Fibroblast of gingiva (primary cell): Measurements from ENCODE around the gene DSTYK.
"Not testable (repeated sequence)": the region's sequence is repeated elsewhere in the genome, so short reads cannot be mapped to it uniquely, and the experiment has no call there.

Experiments used
- DNase-seq: peaks from one replicate; pipeline ENCODE4 v3.0.0-alpha.2; 2011; ENCODE audit warnings: low read depth

The DSTYK gene

GRCh38 chr1:205214756-205215155 is 3.3 kb upstream of the DSTYK start:
- no peak for DNase-seq

DNA sequence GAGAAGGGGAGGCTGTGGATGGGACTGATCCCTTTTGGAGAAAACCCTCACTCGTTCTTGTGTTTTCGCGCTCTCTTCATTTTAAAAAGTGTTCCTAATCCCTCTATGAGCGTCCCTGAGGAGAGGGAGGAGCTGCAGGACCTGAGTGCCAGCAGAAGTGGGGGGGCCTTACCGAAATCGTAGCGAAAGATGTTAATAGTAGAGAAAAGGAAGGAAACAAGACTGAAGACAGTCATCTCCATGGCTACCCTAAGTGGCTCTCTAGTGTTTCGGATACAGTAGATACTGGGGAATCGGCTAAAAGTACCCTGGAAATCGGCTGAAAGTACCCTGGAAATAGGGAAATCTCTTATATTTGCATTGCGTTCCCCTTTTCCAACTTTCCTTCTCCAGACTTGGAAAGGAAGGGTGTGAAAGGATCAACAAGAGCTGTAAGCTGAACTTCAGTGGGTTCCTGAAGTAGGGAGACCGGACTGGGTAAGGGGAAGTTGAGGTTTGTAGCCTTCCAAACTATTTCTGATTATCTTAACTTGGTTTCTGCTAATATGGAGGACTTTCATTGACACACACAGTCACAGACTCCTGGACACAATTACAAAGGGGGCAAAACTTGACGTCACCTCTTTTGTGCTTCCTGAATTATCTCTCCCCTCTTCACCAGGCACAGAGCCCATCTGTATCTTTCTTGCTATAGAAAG is 486 bp upstream of the DSTYK start:
- no peak for DNase-seq

DNA sequence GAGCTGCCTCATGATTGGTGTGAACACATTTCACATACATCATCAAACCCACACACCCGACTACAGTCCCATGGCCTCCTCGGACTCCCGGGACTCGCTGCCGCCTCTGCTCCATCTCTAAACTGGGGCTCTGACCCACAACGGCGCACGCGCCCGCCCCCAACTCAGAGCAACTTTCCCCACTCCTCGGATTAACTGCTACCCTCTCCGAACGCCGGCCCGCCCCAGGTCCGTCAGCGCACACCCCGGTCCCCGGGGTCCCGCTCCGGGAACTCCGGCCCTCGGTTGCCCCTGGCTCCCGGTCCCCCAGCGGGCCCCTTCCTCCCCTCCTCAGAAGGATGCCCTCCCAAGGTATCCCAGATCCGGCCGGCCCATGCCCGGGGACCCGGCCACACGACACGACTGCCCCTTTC is 740 bp downstream of the DSTYK start:
- no peak for DNase-seq

GRCh38 chr1:205208811-205209210 is 2.7 kb downstream of the DSTYK start:
- DNase-seq: no peak

GRCh38 chr1:205205055-205205454 is 6.4 kb downstream of the DSTYK start:
- no peak for DNase-seq

DNA sequence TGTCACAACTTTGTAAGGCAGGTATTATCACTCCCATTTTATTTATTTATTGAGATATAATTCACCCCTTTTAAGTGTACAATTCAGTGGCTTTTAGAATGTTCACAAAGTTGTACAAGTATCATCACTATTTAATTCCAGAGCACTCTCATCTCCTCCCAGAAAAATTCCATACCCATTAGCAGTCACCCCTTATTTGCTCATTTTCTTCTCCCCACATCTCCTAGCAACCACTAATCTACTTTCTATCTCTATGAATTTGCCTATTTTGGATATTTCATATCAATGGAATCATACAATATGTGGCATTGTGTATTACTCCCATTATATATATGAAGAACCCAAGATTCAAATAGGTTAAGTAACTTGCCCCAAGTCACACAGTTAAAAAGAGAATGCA is 7.0 kb downstream of the DSTYK start:
- DNase-seq: no peak

DNA sequence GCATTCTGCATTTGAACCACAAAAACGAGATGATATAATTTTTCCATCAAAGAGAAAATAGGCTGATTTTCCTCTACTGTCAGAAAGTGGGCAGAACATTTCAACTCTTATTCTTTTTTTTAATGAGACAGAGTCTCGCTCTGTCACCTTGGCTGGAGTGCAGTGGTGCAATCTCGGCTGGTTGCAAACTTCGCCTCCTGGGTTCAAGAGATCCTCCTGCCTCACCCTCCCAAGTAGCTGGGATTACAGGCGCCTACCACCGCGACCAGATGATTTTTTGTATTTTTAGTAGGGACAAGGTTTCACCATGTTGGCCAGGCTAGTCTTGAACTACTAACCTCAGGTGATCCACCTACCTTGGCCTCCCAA is 11.6 kb downstream of the DSTYK start:
- DNase-seq: no peak

- no peak for DNase-seq
Measured at GRCh38 chr1:205199090-205199930, 12.2 kb downstream of the DSTYK start.

DNA sequence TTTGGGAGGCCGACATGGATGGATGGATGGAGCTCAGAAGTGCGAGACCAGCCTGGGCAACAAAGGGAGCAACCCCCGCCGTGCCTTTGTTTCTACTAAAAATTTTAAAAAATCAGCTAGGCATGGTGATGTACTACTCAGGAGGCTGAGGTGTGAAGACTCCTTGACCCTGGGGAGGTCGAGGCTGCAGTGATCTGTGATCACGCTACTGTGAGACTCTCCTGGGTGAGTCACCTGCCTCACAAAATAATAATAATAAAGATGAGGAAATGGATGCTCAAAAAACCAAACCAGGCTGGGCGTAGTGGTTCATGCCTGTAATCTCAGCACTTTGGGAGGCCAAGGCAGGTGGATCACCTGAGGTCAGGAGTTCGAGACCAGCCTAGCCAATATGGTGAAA is 19.2 kb downstream of the DSTYK start:
- DNase-seq: no peak

- no peak for DNase-seq
Measured at GRCh38 chr1:205191622-205192021, 19.9 kb downstream of the DSTYK start.

DNA sequence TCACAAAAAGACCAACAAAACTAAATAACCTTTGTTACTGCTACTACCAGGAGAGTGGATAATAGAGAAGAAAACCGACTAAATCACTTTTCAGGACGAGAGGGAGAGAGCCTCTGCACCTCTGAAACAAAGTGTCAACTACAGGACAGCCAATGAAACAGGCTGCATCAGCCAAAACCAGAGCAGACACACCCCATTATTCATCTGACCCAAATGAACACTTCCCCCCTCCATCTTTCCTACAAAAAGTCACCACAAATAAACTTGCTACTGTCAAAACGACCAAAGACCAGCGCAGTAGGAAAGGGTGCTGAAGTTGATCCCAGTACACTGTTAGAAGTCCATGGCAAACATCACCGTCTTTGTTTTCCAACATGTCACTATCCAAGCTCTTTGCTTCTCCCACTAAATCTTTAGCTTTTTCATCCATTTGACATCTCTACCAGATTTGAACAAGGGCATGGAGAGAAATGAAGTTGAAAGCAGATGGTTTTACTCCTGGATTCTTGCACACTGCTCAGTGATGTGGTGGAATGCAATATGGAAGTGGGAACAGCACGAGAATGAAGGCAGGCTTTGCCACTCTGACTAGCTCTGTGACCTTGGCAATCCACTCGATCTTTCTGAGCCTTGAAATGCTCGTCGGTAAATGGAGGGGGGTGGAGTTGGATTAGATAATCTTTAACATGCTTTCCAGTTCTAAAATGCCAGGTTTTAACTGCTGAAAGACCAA is 20.5 kb downstream of the DSTYK start:
- DNase-seq: peak; percentile 18

GRCh38 chr1:205189131-205189530 is 22.4 kb downstream of the DSTYK start:
- no peak for DNase-seq

GRCh38 chr1:205188596-205188995 is 22.9 kb downstream of the DSTYK start:
- no peak for DNase-seq

DNA sequence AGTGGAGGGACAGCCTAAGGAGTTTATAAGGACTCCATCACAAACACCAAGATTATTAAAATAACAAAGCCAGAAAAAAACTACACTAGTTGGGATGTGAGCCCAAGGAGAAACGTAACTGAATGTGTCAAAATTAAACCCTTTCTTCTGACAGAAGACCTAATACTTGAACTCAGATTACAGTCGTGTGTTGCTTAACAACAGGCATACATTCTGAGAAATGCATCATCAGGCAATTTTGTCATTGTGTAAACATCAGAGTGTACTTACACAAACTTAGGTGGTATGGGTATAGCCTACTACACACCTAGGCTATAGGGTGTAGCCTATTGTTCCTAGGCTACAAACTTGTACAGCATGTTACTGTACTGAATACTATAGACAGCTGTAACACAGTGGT is 23.4 kb downstream of the DSTYK start:
- peak; percentile 36 for DNase-seq

DNA sequence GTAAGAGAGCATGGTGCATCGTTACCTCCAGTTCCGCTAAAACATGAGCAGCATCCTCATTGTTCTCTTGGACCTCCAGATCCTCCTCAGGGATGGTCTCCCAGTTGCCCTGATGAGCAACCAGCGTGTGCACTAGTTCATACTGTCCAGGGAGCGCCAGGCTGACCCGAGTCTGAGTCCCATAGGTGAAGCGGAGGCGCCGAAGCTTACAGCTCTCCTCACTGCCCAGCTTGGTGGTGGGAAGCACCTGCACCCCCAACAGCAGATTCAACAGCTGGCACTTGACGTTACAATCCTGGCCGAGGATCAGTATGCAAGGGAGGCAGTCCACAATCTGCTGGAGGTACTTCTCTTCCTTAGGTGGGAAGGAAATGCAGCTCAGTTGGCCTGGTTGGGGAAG is 24.1 kb downstream of the DSTYK start:
- DNase-seq: no peak

- DNase-seq: no peak
Measured at GRCh38 chr1:205186191-205186590, 25.3 kb downstream of the DSTYK start.

DNA sequence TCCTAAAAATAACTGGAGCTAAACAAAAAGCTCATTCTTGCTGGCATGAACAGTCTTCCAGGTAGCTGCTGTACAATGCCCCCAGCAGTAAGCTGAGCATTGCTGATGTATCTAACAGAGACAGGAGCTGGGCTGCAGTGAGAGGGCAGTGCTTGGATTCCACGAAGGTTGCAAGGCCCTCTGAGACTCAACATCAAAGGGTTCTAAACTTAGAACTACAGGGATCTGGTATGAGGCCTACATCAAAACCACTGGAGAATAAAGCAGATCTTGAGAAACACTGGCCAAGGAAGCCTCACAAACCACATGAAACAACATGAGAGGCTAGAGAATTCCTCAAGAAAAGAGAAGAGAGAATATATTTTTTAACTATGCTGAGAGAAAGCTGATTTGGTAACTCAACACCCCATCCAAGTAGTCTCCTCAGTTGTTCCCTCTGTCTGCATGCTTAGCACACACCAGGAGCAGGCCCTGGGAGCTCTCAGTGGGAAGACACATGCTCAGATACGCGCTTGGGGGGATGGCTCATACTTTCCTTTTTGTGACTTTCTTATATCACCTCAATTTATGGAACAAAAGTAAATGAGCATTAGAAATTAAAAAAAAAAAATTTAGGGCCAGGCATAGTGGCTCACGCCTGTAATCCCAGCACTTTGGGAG is 27.7 kb downstream of the DSTYK start:
- peak; percentile 68 for DNase-seq

GRCh38 chr1:205182930-205183329 is 28.6 kb downstream of the DSTYK start:
- DNase-seq: no peak

DNA sequence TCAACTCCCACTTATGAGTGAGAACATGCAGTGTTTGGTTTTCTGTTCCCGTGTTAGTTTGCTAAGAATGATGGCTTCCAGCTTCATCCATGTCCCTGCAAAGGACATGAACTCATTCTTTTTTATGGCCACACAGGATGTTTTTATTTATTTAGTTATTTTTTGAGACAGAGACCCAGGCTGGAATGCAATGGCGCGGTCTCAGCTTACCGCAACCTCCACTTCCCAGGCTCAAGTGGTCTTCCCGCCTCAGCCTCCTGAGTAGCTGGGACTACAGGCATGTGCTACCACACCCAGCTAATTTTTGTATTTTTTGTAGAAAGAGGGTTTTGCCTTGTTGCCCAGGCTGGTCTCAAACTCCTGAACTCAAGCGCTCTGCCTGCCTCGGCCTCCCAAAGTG is 31.2 kb downstream of the DSTYK start:
- not testable (repeated sequence) for DNase-seq

GRCh38 chr1:205179842-205180241 is 31.7 kb downstream of the DSTYK start:
- DNase-seq: no peak

- peak; percentile 95 for DNase-seq
Measured at GRCh38 chr1:205172729-205173366, 38.7 kb downstream of the DSTYK start.

- no peak for DNase-seq
Measured at GRCh38 chr1:205171369-205171768, 40.1 kb downstream of the DSTYK start.
